NCI-H2171 (cell line): ENCODE results near the gene PLAAT4.

Experiments
- DNase-seq: peaks from one replicate; lab custom pipeline; 2025; lab: John Stamatoyannopoulos, UW

PLAAT4 gene

GRCh38 chr11:63536669-63537292 lies at the start of gene PLAAT4:
PLAAT4 (plus strand) TSS chr11:63536808; CDS start chr11:63536869, 61 bp downstream.
- no peak for DNase-seq

GRCh38 chr11:63488789-63489188 lies 47.8 kb upstream of the PLAAT4 start:
- no peak for DNase-seq

- no peak for DNase-seq
These were observed 46.7 kb upstream of the PLAAT4 start for GRCh38 chr11:63489879-63490278.

- DNase-seq = no peak
These were observed 45.9 kb upstream of the PLAAT4 start, which contains the start of gene PLAAT5 for GRCh38 chr11:63490551-63491239. PLAAT5 (minus strand) TSS chr11:63491167; CDS start chr11:63491034, 133 bp downstream.

- no peak for DNase-seq
These were observed 45.4 kb upstream of the PLAAT4 start for GRCh38 chr11:63491240-63491587.

GRCh38 chr11:63491636-63492372 lies 44.8 kb upstream of the PLAAT4 start:
- no peak for DNase-seq

- no peak for DNase-seq
These were observed 44.2 kb upstream of the PLAAT4 start for GRCh38 chr11:63492441-63492840.

- DNase-seq = no peak
These were observed 43.5 kb upstream of the PLAAT4 start for GRCh38 chr11:63493127-63493526.

GRCh38 chr11:63494975-63495374 lies 41.6 kb upstream of the PLAAT4 start:
- DNase-seq = no peak

- DNase-seq = no peak
These were observed 36.7 kb upstream of the PLAAT4 start for GRCh38 chr11:63499874-63500273.

GRCh38 chr11:63501236-63501635 lies 35.4 kb upstream of the PLAAT4 start:
- no peak for DNase-seq

GRCh38 chr11:63502252-63502820 lies 34.3 kb upstream of the PLAAT4 start:
- no peak for DNase-seq

GRCh38 chr11:63503492-63503891 lies 33.1 kb upstream of the PLAAT4 start:
- no peak for DNase-seq

- DNase-seq = no peak
These were observed 32.6 kb upstream of the PLAAT4 start for GRCh38 chr11:63504054-63504453.

GRCh38 chr11:63504933-63505586 lies 31.5 kb upstream of the PLAAT4 start:
- DNase-seq = no peak

- no peak for DNase-seq
These were observed 30.6 kb upstream of the PLAAT4 start, which contains the start of gene LGALS12 for GRCh38 chr11:63505857-63506528. LGALS12 (plus strand) TSS chr11:63506084; CDS start chr11:63506459, 375 bp downstream.

- DNase-seq = no peak
These were observed 29.7 kb upstream of the PLAAT4 start for GRCh38 chr11:63506876-63507275.

GRCh38 chr11:63507511-63507910 lies 29.1 kb upstream of the PLAAT4 start:
- DNase-seq = no peak

GRCh38 chr11:63508009-63508408 lies 28.6 kb upstream of the PLAAT4 start:
- DNase-seq = no peak

- DNase-seq = no peak
These were observed 27.9 kb upstream of the PLAAT4 start for GRCh38 chr11:63508745-63509144.

GRCh38 chr11:63510360-63511047 lies 26.1 kb upstream of the PLAAT4 start:
- DNase-seq = no peak
